Measurements from ENCODE around the gene TNRC6C. TPM values are rescaled to one million over a fixed set of nuclear protein-coding genes. Genes with fewer than 3 reads are reported as not detected.

TNRC6C gene
- total RNA-seq, 1 donor: 6.2 TPM

DNA sequence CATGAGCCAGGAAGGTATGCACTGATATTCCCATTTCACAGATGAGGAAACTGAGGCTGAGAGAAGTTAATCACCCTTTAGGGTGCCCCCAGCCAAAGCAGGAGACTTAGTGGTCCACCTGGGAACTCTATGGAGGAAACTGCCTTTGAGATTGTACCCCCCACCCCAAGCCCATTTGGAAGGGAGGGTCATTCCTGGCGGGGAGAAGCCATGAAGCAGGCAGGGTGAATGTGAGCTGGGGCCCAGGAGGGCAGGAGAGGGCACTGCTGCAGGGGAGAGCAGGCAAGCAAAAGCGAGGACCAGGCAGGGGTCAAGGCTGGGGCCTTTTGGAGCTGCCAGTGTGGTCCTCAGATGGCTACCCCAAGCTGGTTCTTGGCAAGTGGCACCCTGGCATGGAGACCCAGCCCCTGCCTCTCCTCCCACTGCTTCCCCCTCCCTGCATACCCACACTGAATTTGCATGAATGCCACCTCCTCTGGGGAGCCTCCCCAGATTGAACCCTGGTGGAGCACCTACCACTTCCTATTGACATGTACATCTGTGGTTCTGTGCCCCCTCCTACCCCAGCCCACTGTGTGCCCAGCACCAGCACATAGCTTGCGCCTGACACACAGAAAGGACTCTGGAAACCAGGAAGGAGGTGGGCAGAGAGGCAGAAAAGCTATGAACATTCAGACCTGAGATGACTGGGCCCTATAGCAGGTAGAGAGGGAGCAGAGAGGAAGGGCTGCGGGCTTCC is 171.0 kb downstream of the TNRC6C start:
- DNase-seq (ENCODE audit: insufficient read length, low spot score, missing footprints): peak; percentile 89
- no peak overlapping the region for H3K27ac ChIP-seq (ENCODE audit: low read depth, low read length)
- no peaks in the 10 kb centered on the region for H3K4me1 ChIP-seq (ENCODE audit: insufficient read depth, low read length)
- H3K36me3 ChIP-seq (ENCODE audit: insufficient read depth, low read length): no peaks in the 10 kb centered on the region
- no peak overlapping the region for H3K4me3 ChIP-seq (ENCODE audit: insufficient read depth, low read length)
- H2AFZ ChIP-seq (ENCODE audit: low read length): no peak overlapping the region
- TF ChIP-seq, protein P1, sequence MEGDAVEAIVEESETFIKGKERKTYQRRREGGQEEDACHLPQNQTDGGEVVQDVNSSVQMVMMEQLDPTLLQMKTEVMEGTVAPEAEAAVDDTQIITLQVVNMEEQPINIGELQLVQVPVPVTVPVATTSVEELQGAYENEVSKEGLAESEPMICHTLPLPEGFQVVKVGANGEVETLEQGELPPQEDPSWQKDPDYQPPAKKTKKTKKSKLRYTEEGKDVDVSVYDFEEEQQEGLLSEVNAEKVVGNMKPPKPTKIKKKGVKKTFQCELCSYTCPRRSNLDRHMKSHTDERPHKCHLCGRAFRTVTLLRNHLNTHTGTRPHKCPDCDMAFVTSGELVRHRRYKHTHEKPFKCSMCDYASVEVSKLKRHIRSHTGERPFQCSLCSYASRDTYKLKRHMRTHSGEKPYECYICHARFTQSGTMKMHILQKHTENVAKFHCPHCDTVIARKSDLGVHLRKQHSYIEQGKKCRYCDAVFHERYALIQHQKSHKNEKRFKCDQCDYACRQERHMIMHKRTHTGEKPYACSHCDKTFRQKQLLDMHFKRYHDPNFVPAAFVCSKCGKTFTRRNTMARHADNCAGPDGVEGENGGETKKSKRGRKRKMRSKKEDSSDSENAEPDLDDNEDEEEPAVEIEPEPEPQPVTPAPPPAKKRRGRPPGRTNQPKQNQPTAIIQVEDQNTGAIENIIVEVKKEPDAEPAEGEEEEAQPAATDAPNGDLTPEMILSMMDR (IDR thresholded peaks at IDR 0.05; ENCODE audit: extremely low read depth, low read depth, low read length): no peak
- no peaks in the 10 kb centered on the region for H3K79me2 ChIP-seq (ENCODE audit: insufficient read depth, low read length)
- H3K4me2 ChIP-seq (ENCODE audit: insufficient read depth, low read length): no peak overlapping the region
- H3K9me3 ChIP-seq (ENCODE audit: low read depth, low read length): no peaks in the 10 kb centered on the region
- H3K27me3 ChIP-seq (ENCODE audit: insufficient read depth, low read length): peaks cover 42% of the 10 kb centered on the region
- no peaks in the 10 kb centered on the region for H4K20me1 ChIP-seq (ENCODE audit: insufficient read depth, low read length)

DNA sequence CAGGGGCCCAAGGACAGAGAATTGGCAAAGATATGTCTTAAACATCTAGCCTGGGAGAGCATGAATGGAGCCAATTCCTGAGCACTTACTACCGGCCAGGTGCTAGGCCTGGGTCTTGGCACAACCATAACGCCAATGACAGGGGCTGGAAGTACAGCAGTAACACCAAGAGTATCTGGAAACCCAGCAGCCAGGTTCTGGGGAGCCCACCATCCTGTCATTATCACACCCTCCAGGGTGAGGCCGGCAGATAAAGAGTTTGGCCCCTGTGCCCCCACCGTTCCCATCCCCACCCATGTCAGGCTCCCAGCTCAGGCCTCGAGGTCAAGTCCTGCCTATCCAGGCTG is 171.6 kb downstream of the TNRC6C start:
- peaks cover 42% of the 10 kb centered on the region for H3K27me3 ChIP-seq (ENCODE audit: insufficient read depth, low read length)
- H3K79me2 ChIP-seq (ENCODE audit: insufficient read depth, low read length): no peaks in the 10 kb centered on the region

DNA sequence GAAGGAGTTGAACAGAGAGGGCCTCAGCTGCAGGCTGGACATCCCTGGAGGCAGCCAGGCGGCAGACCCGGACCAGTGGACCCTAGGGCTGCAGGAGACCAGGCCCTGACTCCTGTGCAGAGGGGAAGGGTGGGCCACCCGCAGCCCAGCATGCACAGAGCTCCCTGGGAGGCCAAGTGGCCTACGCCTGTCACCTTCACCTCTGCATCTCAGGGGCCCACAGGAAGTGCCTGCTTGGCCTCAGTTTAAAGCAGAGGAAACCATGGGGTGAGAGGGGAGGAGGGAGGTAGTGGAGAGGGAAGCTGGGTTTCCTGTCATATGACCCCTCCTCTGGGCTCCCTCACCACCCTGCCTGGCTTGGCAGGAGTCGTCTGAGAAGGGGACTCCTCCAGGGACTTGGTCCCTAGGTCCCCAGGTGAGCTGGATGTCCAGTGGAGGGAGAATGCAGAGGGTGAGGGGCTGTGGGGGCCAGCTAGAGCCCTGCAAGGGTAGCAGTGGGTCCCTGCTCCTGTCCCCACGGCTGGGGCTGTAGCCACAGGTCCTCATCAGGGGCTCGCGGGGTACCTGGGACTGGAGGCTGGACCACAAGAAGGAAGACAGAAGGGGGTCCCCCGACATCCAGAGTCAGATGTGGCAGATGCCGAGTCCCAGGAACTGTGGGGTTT is 172.1 kb downstream of the TNRC6C start, which contains the start of gene TMC8:
TMC8 (plus strand) TSS at position 335 of the 665 bp plus-strand sequence. CDS start 818 bp downstream, outside the sequence.
- Histone ChIP-seq H4K20me1 (ENCODE audit: insufficient read depth, low read length) (no peaks in the 10 kb centered on the region), H3K9me3 (ENCODE audit: low read depth, low read length) (no peaks in the 10 kb centered on the region), H2AFZ (ENCODE audit: low read length) (no peak within 1 kb of the TSS), H3K4me2 (ENCODE audit: insufficient read depth, low read length) (no peak within 1 kb of the TSS), H3K27ac (ENCODE audit: low read depth, low read length) (no peak within 1 kb of the TSS), H3K4me3 (ENCODE audit: insufficient read depth, low read length) (no peak within 1 kb of the TSS), H3K27me3 (ENCODE audit: insufficient read depth, low read length) (peaks cover 42% of the 10 kb centered on the region), H3K36me3 (ENCODE audit: insufficient read depth, low read length) (no peaks in the 10 kb centered on the region), H3K4me1 (ENCODE audit: insufficient read depth, low read length) (no peaks in the 10 kb centered on the region), H3K79me2 (ENCODE audit: insufficient read depth, low read length) (no peaks in the 10 kb centered on the region)
- peak; percentile 91 for DNase-seq (ENCODE audit: insufficient read length, low spot score, missing footprints)
- TF ChIP-seq, protein P1 (IDR thresholded peaks at IDR 0.05; ENCODE audit: extremely low read depth, low read depth, low read length): no peak

More for the DNA sequence above, 171.6 kb downstream of the TNRC6C start:
- no peaks in the 10 kb centered on the region for H3K4me1 ChIP-seq (ENCODE audit: insufficient read depth, low read length)
- H3K4me2 ChIP-seq (ENCODE audit: insufficient read depth, low read length): no peak overlapping the region
- H3K4me3 ChIP-seq (ENCODE audit: insufficient read depth, low read length): no peak overlapping the region
- TF ChIP-seq, protein P1 (IDR thresholded peaks at IDR 0.05; ENCODE audit: extremely low read depth, low read depth, low read length): no peak
- no peaks in the 10 kb centered on the region for H3K9me3 ChIP-seq (ENCODE audit: low read depth, low read length)
- H3K36me3 ChIP-seq (ENCODE audit: insufficient read depth, low read length): no peaks in the 10 kb centered on the region
- no peak overlapping the region for H3K27ac ChIP-seq (ENCODE audit: low read depth, low read length)
- DNase-seq (ENCODE audit: insufficient read length, low spot score, missing footprints): peak; percentile 88
- no peak overlapping the region for H2AFZ ChIP-seq (ENCODE audit: low read length)
- no peaks in the 10 kb centered on the region for H4K20me1 ChIP-seq (ENCODE audit: insufficient read depth, low read length)

Measured in osteoblast (primary cell).